Thymus (tissue), 11 donors: ENCODE results near the gene PLEKHN1. TPM values are rescaled to one million over a fixed set of nuclear protein-coding genes. Genes with fewer than 3 reads are reported as not detected.

ENCODE experiments used
- DNase-seq, 9 donors: peaks; one replicate each; pipeline ENCODE4 v3.0.0-alpha.2; 2013; ENCODE audit warnings: low spot score in 9 of 9, low read depth in 6 of 9, missing footprints in 1 of 9
- H3K27ac ChIP-seq, 2 donors: one replicate each; pipeline ENCODE4 v1.5.1; 2013; ENCODE audit warnings: control low read depth in 1 of 2, low read depth in 1 of 2, low read length in 1 of 2, mild to moderate bottlenecking in 1 of 2, moderate library complexity in 1 of 2
- H3K27me3 ChIP-seq, 2 donors: one replicate each; pipeline ENCODE4 v1.5.1; 2013; ENCODE audit warnings: low read length in 1 of 2; ENCODE audit not compliant: control insufficient read depth in 2 of 2, insufficient read depth in 1 of 2
- H3K36me3 ChIP-seq, 2 donors: one replicate each; pipeline ENCODE4 v1.5.1; 2013; ENCODE audit warnings: low read length in 1 of 2, mild to moderate bottlenecking in 1 of 2, moderate library complexity in 1 of 2; ENCODE audit not compliant: control insufficient read depth in 2 of 2, insufficient read depth in 2 of 2
- H3K4me1 ChIP-seq, 2 donors: one replicate each; pipeline ENCODE4 v1.5.1; 2013; ENCODE audit warnings: low read length in 2 of 2; ENCODE audit not compliant: control insufficient read depth in 2 of 2, insufficient read depth in 2 of 2
- H3K4me3 ChIP-seq, 2 donors: one replicate each; pipeline ENCODE4 v1.5.1; 2013; ENCODE audit warnings: low read length in 2 of 2, control low read depth in 1 of 2, mild to moderate bottlenecking in 1 of 2
- H3K9me3 ChIP-seq, 2 donors: one replicate each; pipeline ENCODE4 v1.5.1; 2013; ENCODE audit warnings: low read length in 1 of 2, mild to moderate bottlenecking in 1 of 2; ENCODE audit not compliant: control insufficient read depth in 2 of 2, insufficient read depth in 1 of 2
- WGBS: extraction: QIAGEN DNeasy Blood & Tissue Kit; methylation state at CpG from one replicate; pipeline ENCODE4 v1.1.7; 2013; 5-methylcytosine and 5-hydroxymethylcytosine counted together
- polyA plus RNA-seq: library from polyadenylated mRNA; stranded (reverse); fragments of 200-250 nt; gene quantifications from one replicate; pipeline ENCODE4 v1.2.3, GENCODE V29; 2013
- total RNA-seq: library from RNA; stranded (reverse); fragments of 120-200 nt; gene quantifications from one replicate; pipeline ENCODE4 v1.2.4, GENCODE V29; 2013
- donor health status: healthy.

PLEKHN1 gene
- total and polyA plus RNA-seq, 2 donors = 0.14 to 1.7 TPM

DNA sequence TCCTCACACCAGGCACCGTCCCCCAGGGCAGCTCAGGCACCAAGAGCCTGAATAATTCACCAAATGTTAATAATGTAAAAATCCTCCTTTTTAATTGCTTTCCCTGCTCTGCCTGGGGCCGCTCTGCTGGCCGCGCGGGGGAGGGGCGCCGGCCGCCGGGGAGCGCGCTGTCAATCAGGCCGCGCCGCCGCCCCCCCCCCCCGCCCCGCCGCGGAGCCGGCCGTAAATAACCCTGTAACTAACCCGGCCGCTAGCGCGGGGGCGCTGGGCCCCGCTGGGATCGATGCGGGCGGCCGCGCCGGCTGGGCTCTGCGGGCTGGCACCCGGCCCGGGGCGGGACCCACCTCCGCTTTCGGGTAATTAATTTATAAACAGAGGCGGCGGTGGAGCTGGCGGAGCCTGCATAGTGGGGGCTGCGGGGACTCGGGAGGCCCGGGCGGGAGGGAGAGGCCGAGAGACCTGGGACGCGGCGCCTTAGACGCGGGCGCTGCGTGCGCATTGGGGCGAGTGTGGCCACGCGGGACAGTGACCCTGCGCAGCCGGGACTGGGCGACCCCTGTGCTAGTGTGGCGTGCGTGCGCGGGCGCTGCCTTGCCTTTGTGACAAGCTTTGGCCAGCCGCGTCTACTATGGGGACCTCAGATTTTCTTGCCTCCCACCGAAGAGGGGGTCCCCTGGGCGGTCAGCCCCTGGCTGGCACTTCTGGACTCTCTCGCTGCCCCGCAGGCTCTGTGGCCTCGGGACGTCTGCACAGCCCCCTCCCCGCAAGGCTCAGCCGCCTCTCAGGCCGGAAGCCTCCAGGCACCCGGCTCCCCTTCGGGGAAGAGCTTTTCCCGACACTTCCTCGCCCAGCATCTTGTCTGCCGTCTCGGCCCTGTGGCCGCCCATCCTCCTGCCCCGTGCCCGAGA lies 25.9 kb upstream of the PLEKHN1 start:
- under 1% methylated on average over 86 of the region's 86 CpGs for WGBS
- peaks cover 1% of the 10 kb centered on the region in 2 donors for H3K9me3 ChIP-seq
- peaks cover 2 to 13% of the 10 kb centered on the region in 2 donors for H3K4me1 ChIP-seq
- peaks cover 5 to 18% of the 10 kb centered on the region in 2 donors for H3K36me3 ChIP-seq
- no peak overlapping the region for H3K27ac ChIP-seq
- H3K27me3 ChIP-seq = peaks cover 79 to 85% of the 10 kb centered on the region in 2 donors
- H3K4me3 ChIP-seq = peak overlapping the region in 1 of 2 donors; percentile 32
- no peak for DNase-seq

DNA sequence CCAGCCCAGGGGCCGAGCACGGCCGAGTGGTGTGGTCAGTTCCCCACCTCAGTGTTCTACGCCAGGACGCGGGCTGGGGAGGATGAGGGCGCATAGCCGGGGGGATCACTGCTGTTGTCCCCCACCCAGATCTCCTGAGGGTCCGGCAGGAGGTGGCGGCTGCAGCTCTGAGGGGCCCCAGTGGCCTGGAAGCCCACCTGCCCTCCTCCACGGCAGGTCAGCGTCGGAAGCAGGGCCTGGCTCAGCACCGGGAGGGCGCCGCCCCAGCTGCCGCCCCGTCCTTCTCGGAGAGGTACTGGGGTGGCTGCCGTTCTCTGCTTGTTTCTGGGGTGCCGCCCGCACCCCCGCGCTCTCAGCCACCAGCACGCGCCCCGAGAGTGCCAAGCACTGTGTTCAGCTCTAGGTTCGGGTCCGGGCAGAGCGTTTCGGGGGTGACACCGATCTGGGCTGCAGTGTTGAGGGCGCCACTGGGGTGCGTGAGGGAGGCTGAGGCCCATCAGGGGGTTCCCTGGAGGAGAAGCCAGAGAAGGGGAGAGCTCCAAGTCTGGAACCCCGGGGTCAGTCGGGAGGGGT lies 25.2 kb upstream of the PLEKHN1 start:
- no peak for DNase-seq
- H3K4me1 ChIP-seq = peaks cover 2 to 13% of the 10 kb centered on the region in 2 donors
- no peaks in the 10 kb centered on the region for H3K9me3 ChIP-seq
- H3K4me3 ChIP-seq = no peak overlapping the region
- peaks cover 72 to 77% of the 10 kb centered on the region in 2 donors for H3K27me3 ChIP-seq
- peaks cover 7 to 25% of the 10 kb centered on the region in 2 donors for H3K36me3 ChIP-seq
- 6% methylated on average over 36 of the region's 36 CpGs for WGBS
- H3K27ac ChIP-seq = no peak overlapping the region

DNA sequence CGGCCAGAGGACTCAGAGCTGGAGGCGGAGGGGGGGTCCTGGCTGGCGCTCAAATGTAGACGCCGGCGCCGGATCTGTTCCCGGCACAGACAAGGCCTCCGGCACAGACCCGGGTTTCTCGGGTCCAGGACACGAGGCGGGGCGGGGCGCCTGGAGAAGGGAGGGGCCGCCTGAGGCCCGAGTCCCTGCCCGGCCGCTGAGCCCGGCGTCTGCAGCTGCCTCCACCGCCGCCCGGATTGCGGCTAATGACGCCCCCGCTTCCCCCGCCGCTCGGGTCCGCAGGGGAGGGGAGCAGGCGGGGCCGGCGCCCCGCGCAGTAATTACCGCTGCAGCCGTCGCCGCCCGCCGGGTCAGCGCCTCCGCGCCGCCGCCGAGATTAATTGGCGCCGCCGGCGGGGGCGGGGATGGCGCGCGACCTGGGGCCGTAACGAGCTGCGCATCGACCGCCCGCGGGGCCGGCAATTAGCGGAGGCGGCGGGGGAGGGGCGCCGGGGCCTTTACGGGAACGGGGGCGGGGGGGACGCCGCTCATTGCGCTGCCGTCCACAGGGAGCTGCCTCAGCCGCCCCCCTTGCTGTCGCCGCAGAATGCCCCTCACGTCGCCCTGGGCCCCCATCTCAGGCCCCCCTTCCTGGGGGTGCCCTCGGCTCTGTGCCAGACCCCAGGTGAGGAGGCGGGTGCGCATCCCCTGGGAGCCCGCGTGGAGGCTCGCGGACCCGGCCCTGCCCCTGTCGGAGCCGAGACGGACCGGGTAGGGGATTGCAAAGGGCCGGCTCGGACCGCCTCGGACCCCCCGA lies 24.5 kb upstream of the PLEKHN1 start:
- Histone ChIP-seq H3K27ac (no peak overlapping the region), H3K27me3 (peaks cover 66 to 70% of the 10 kb centered on the region in 2 donors), H3K4me1 (peaks cover 2 to 13% of the 10 kb centered on the region in 2 donors), H3K4me3 (peak overlapping the region in 1 of 2 donors; percentile 28), H3K36me3 (peaks cover 9 to 32% of the 10 kb centered on the region in 2 donors), H3K9me3 (no peaks in the 10 kb centered on the region)
- 1% methylated on average over 98 of the region's 98 CpGs for WGBS
- no peak for DNase-seq

GRCh38 chr1:942411-942821 lies 23.9 kb upstream of the PLEKHN1 start:
- Histone ChIP-seq H3K27ac (no peak overlapping the region), H3K9me3 (no peaks in the 10 kb centered on the region), H3K27me3 (peaks cover 63 to 64% of the 10 kb centered on the region in 2 donors), H3K36me3 (peaks cover 13 to 37% of the 10 kb centered on the region in 2 donors), H3K4me3 (no peak overlapping the region), H3K4me1 (peaks cover 2 to 13% of the 10 kb centered on the region in 2 donors)
- no peak for DNase-seq
- 2% methylated on average over 48 of the region's 48 CpGs for WGBS

DNA sequence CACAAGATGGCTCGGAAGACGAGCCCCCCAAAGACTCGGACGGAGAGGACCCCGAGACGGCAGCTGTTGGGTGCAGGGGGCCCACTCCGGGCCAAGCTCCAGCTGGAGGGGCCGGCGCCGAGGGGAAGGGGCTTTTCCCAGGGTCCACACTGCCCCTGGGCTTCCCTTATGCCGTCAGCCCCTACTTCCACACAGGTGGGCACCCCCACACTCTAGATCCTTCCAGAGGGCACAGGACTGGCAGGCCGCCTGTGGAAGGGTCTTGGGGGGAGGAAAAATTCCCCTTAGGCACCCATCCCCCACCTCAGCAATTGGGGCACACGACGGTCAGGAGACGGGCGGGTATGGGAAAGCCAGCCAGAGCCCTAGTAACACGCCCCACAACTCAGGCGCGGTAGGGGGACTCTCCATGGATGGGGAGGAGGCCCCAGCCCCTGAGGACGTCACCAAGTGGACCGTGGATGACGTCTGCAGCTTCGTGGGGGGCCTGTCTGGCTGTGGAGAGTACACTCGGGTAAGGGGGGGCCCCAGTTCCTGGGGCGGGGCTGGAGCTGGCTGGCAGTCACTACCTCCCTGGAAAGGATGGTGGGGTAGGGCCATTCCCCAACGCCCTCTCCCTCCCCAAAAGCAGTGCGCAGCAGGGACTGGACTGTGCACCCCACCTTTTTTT lies 23.3 kb upstream of the PLEKHN1 start:
- H3K27me3 ChIP-seq = peaks cover 58 to 60% of the 10 kb centered on the region in 2 donors
- H3K36me3 ChIP-seq = peaks cover 18 to 43% of the 10 kb centered on the region in 2 donors
- DNase-seq = no peak
- no peak overlapping the region for H3K4me3 ChIP-seq
- H3K27ac ChIP-seq = no peak overlapping the region
- H3K9me3 ChIP-seq = no peaks in the 10 kb centered on the region
- 29% methylated on average over 27 of the region's 27 CpGs for WGBS
- peaks cover 2 to 13% of the 10 kb centered on the region in 2 donors for H3K4me1 ChIP-seq

- Histone ChIP-seq H3K27me3 (peaks cover 51 to 54% of the 10 kb centered on the region in 2 donors), H3K4me1 (peaks cover 2 to 13% of the 10 kb centered on the region in 2 donors), H3K27ac (no peak overlapping the region), H3K36me3 (peaks cover 24 to 51% of the 10 kb centered on the region in 2 donors), H3K9me3 (no peaks in the 10 kb centered on the region), H3K4me3 (no peak overlapping the region)
- DNase-seq = no peak
- 96% methylated on average over 27 of the region's 27 CpGs for WGBS
Observed at GRCh38 chr1:943545-944340, 22.5 kb upstream of the PLEKHN1 start.

GRCh38 chr1:944341-945325 lies 21.6 kb upstream of the PLEKHN1 start:
- Histone ChIP-seq H3K9me3 (no peaks in the 10 kb centered on the region), H3K27ac (no peak overlapping the region), H3K27me3 (peaks cover 42 to 45% of the 10 kb centered on the region in 2 donors), H3K4me1 (peaks cover 2 to 13% of the 10 kb centered on the region in 2 donors), H3K4me3 (no peak overlapping the region), H3K36me3 (peaks cover 33 to 60% of the 10 kb centered on the region in 2 donors)
- DNase-seq = no peak
- WGBS = 96% methylated on average over 28 of the region's 28 CpGs
